Mucosa of descending colon (tissue), 3 donors: Measurements from ENCODE around the gene PTRH1. TPM values are rescaled to one million over a fixed set of nuclear protein-coding genes. Genes with fewer than 3 reads are reported as not detected.

Experiments used
- ATAC-seq: fragments of 200-7000 bp; cut with Tn5 transposase; one replicate; pipeline ENCODE4 v1.9.1; 2020; ENCODE audit warnings: mild to moderate bottlenecking, moderate library complexity
- DNase-seq, 3 donors: peaks; one replicate each; pipeline ENCODE4 v3.0.0-alpha.2; 2020
- H3K36me3 ChIP-seq: fragments of 200-600 bp; one replicate; pipeline ENCODE4 v1.8.0; 2021; ENCODE audit warnings: low read depth, mild to moderate bottlenecking
- H3K4me1 ChIP-seq: fragments of 200-600 bp; one replicate; pipeline ENCODE4 v1.8.0; 2021; ENCODE audit warnings: low read depth, mild to moderate bottlenecking
- H3K4me3 ChIP-seq: fragments of 200-600 bp; one replicate; pipeline ENCODE4 v1.8.0; 2021; ENCODE audit warnings: mild to moderate bottlenecking
- H3K9me3 ChIP-seq: fragments of 200-600 bp; one replicate; pipeline ENCODE4 v1.8.0; 2021; ENCODE audit warnings: mild to moderate bottlenecking
- CTCF ChIP-seq: fragments of 200-600 bp; IDR thresholded peaks from one replicate; pipeline ENCODE4 v1.8.0; 2022; ENCODE audit warnings: antibody characterized with exemption, mild to moderate bottlenecking
- intact Hi-C, 2 donors: fragments of 100-400 bp; cut with DNase I in 1 of 2; cut with micrococcal nuclease in 1 of 2; formaldehyde crosslinking; loops; one replicate each; pipeline versions ENCODE4 v1.11.0 to v1.11.1; 2022; cut with DNase I, micrococcal nuclease
- total RNA-seq, 3 donors: library from RNA; stranded (reverse); fragmentation: NEBNext Ultra II Directional in 2 of 3; extraction: Animal tissue kit (Norgen Biotek cat#: 25700) in 2 of 3; gene quantifications; one replicate each; pipeline versions ENCODE4 v1.2.1 to v1.2.4, GENCODE V29; 2021 to 2023
- donor health status: DM: no; HTN: no; CAD: no; lungs with moderate emphysema.
- donor health status: DM: no; HTN: no; CAD: no.
- donor health status: DM: no; HTN: yes; CAD: no.

PTRH1 gene
- total RNA-seq, 3 donors from 2014 or later, result 5.1 to 10.5 (median 10.3) TPM

GRCh38 chr9:127744398-127745110 lies 29.1 kb upstream of the PTRH1 start:
- peaks cover 14% of the 10 kb centered on the region for H3K4me1 ChIP-seq
- TF ChIP-seq CTCF, result no peak
- ATAC-seq (no peak), DNase-seq (no peak)
- H3K4me3 ChIP-seq, result no peak overlapping the region
- intact Hi-C loops, result no loop called here
- no peaks in the 10 kb centered on the region for H3K36me3 ChIP-seq
- no peaks in the 10 kb centered on the region for H3K9me3 ChIP-seq

- ATAC-seq (peak; percentile 5), DNase-seq (peak in 1 of 3 donors; percentile 59)
- TF ChIP-seq CTCF, result no peak
- Histone ChIP-seq H3K4me1 (peaks cover 14% of the 10 kb centered on the region), H3K4me3 (no peak overlapping the region), H3K9me3 (no peaks in the 10 kb centered on the region), H3K36me3 (no peaks in the 10 kb centered on the region)
- intact Hi-C loops, result no loop called here
These were observed 27.1 kb upstream of the PTRH1 start for GRCh38 chr9:127742435-127743088.

DNA sequence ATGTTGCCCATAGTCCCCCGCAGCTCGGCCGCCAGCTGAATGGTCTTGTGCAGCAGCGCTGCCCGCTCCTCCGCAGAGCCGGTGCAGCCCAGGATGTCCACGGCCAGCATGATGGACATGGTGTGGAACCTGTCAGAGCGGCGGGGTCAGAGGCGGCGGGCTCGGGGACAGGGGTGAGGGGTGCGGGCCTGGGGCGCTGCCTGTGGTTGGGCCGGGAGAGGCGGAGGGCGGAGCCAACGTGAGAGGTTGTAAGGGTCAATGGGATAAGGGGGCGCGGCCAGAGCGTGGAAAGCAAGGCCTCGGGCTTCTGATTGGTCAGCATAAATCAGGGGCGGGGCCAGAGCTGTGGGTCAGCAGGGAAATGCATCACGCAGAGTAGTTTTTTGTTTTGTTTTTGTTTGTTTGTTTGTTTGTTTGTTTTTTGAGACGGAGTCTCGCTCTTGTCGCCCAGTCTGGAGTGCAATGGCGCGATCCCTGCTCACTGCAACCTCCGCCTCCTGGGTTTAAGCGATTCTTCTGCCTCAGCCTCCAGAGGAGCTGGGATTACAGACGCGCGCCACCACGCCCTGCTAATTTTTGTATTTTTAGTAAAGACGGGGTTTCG lies 26.5 kb upstream of the PTRH1 start:
- intact Hi-C loops, result no loop called here
- TF ChIP-seq CTCF, result no peak
- H3K4me3 ChIP-seq, result no peak overlapping the region
- peaks cover 14% of the 10 kb centered on the region for H3K4me1 ChIP-seq
- H3K9me3 ChIP-seq, result no peaks in the 10 kb centered on the region
- DNase-seq (peak; percentile 64 to 71 (median 69)), ATAC-seq (peak; percentile 68)
- H3K36me3 ChIP-seq, result no peaks in the 10 kb centered on the region

- ATAC-seq, result no peak
- no peak for TF ChIP-seq CTCF
These were observed 24.3 kb upstream of the PTRH1 start for GRCh38 chr9:127739614-127740330.

DNA sequence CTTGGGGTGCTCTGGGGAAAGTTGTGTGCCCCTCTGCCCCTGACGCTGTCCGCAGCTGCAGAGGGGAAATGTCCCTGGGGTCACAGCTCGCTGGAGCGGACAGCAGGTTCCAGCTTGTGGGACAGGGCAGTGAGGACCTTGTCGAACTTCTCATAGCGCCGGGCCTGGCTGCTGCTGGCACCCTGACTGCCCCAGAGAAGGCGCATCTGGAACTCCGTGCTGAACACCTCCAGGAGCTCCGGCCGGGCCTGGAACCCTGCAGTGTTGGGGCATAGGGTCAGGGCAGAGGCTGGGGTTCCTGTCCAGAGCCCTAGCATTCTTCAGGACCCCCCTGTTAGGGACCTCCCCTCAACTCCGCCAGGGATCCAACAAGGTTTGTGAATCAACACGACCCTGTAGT lies 23.2 kb upstream of the PTRH1 start:
- Histone ChIP-seq H3K4me3 (no peak overlapping the region), H3K36me3 (no peaks in the 10 kb centered on the region), H3K9me3 (no peaks in the 10 kb centered on the region), H3K4me1 (peaks cover 21% of the 10 kb centered on the region)
- no peak for TF ChIP-seq CTCF
- intact Hi-C loops, result loop anchor here in 1 of 2 donors (5.0 to 10.0 kb wide), 2 partner anchors 44 to 136 kb away; partner anchors contain the start of gene AK1
- no peak for ATAC-seq
- DNase-seq, result no peak

More at GRCh38 chr9:127739614-127740330, 24.3 kb upstream of the PTRH1 start:
- DNase-seq, result no peak
- intact Hi-C loops, result loop anchor here in 1 of 2 donors (5.0 to 10.0 kb wide), 2 partner anchors 43 to 135 kb away; partner anchors contain the start of gene AK1
- H3K4me3 ChIP-seq, result no peak overlapping the region
- H3K9me3 ChIP-seq, result no peaks in the 10 kb centered on the region
- peaks cover 14% of the 10 kb centered on the region for H3K4me1 ChIP-seq
- no peaks in the 10 kb centered on the region for H3K36me3 ChIP-seq
